HG02885 (cell line): ENCODE data around the gene KDM2A.
"Not testable (repeated sequence)": the region's sequence is repeated elsewhere in the genome, so short reads cannot be mapped to it uniquely, and the experiment has no call there.

Experiments used
- ATAC-seq: cut with Tn5 transposase; IDR thresholded peaks from one replicate; pipeline ENCODE4 v1.9.1; 2021; ENCODE audit warnings: mild to moderate bottlenecking; ENCODE audit not compliant: unreplicated experiment, poor library complexity

KDM2A gene

DNA sequence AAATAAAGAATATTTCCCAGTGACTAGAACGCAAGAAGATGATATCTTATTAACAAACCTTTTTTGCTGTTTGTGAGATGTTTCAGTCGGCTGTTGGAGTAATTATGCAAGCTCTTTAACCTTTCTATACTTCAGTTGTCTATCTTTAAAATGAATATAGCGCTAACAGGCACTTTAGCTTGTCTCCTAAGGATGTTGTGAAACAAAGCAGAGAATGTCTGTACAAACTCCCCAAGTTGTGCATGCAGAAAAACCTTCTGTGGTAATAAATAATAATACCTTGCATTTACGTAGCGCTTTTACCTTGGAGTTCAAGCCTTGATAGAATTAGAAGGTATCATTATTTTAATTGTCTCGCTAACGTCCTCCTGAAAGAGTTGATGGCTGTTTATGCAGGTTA is 1.9 kb upstream of the KDM2A start:
- ATAC-seq, result no peak

DNA sequence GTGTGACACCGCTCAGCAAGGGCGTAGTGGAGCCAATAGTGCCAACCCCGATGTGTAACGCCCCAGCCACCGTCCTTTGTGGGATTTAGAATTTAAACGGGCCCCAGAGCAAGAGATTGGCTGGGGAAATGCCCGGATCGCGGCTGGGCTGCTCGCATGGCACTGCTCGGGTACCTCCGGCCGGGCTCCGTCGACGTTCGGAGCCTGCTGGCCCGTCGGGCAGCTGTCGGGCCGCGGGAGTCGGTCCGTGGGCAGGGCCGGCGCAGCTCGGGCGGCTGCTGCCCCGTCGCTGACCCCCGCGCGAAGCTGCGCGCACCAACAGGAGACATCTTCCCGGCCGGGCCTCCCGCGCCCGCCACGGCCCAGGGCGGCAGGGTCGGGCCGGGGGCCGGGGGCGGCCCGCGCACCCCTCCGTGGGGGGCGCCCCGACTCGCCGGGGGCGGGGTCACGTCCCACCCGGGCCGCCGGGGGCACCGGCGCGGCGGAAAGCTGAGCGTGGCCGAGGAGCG is 1.3 kb upstream of the KDM2A start:
- peak; percentile 9 for ATAC-seq

DNA sequence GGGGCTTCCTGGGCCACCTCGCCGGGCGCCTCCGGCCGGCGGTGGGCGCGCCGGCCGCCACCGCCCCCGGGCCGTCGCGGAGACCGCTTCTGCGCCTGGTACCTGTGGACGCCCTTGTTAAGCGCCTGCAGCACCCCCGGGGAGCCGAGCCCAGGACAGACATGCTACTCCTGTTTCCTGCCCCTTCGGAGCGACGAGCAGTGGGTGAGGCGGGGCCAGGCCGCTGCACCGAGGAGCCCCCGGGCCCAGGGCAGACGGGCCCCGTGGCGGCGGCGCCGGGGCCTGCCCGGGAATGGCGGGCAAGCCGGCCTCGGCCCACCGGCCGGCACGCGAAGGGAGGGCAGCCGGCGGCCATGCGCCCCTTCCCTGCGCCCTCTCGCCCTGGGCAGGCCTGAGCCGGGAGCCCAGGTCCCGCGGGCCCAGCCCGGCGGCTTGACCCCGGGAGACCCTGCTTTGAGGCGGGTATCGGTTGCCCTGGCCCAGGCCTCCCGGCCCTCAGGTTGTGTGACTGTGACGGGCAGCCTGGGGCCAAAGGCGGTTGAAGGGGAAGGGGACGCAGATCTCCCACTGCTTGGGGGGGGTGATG is 789 bp upstream of the KDM2A start:
- peak; percentile 17 for ATAC-seq

DNA sequence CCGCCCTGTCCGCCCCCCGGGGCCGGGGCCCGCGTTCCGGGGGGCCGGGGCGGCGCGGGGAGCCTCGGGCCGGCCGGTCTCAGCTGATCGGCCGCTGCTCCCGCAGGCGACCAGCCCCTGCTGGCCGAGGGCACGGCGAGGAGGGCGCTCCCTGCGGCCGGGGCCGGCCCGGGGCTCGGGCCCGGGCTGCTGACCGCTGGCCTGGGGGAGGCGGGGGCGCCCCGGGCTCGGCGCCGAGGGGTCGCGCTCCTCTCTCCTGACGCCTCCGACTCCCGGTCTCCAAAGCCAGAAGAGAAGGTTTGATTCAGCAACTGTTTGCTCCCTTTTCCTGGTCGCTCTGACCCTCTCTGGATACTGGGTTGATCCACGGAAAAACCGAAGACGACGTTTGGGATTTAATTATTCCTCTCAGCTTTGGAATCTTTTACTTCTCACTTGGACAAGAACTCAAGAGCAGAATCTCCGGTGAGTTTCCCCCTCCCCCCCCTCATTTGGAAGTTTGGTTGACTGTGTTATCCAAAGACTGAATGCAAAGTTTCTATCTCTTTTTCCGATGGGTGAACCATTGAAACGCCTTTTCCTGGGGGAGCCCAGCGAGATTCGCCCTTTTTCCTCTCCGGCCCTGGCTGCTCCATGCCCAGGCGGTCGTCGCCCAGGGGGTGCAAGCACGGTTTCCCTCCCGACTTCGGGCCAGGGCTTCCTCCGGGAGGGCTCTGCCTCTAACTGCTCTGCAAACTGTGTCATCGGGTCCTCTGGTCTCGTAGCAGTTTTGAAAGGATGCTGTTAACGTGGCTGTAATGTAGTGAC is 725 bp downstream of the KDM2A start:
- ATAC-seq, result peak; percentile 14

DNA sequence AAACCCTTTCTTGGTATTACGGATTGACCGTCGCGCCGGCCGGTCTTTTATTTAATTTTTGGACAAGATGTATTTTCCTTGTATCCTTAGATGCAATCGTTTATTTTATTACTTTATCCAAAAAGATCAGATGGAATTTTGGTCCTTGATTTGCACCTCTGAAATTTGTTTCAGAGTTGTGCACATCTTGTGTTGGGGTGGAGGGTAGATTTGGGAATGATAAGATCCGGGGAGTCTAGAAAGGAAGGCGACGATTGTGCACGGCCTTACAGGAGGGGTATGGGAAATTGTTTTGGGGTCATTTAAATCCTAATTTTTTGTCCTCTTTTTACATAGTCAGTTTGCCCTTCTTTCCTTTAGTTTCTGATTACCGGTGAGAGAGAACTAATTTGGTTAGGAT is 1.4 kb downstream of the KDM2A start:
- ATAC-seq, result no peak

DNA sequence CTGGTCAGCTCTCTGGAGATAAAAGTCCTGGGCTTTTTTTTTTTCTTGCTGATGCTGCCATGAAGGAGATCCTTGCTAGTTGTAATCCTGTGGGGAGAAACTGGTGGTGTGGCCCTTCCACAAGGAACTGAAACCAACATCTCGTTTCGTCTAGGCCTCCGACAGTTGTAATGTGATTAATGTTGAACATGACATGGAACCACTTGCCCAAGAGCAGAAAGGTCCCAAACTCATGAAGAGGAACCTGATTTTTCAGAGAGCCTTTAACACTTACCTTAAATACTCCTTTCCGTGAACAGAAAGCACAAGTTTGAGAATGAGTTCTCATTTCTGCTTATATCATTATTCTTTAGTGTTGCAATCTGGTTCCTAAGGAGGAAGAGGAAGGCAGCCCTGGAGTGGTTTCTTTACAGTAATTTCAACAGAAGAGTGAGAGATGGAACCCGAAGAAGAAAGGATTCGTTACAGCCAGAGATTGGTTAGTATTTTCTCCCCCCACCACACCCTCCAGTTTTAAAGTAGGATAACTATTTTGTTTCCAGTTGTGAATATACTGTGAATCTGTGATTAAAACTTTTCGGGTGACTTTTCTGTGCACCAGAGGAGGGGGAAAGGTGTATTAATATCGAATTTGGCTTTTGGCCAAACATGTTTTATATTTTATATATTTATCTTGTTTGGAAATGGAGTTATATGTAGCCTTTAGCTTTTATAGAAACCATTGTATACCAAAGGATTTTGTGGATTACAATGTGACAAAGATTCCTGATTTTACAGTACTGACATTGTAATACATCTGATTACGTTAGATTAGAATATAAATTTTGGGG is 2.0 kb downstream of the KDM2A start:
- ATAC-seq, result no peak

DNA sequence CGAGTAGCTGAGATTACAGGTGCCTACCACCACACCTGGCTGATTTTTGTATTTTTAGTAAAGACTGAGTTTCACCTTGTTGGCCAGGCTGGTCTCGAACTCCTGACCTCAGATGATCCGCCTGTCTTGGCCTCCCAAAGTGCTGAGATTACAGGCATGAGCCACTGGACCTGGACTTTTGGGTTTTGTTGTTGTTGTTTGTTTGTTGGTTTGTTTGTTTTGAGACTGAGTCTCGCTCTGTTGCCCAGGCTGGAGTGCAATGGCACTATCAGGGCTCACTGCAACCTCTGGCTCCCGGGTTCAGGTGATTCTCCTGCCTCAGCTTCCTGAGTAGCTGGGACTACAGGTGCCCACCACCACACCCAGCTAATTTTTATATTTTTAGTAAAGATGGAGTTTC is 4.7 kb downstream of the KDM2A start:
- ATAC-seq, result not testable (repeated sequence)

DNA sequence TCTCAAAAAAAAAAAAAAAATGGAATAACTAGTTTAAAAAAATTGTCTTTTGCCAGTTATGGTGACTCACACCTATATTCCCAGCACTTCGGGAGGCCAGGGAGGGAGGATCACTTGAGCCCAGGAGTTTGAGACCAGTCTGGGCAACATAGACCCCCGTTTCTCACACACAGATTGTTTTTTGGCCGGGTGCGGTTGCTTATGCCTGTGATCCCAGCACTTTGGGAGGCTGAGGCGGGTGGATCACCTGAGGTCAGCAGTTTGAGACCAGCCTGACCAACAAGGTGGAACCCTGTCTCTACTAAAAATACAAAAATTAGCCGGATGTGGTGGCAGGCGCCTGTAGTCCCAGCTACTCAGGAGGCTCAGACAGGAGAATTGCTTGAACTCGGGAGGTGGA is 7.2 kb downstream of the KDM2A start:
- ATAC-seq, result not testable (repeated sequence)

DNA sequence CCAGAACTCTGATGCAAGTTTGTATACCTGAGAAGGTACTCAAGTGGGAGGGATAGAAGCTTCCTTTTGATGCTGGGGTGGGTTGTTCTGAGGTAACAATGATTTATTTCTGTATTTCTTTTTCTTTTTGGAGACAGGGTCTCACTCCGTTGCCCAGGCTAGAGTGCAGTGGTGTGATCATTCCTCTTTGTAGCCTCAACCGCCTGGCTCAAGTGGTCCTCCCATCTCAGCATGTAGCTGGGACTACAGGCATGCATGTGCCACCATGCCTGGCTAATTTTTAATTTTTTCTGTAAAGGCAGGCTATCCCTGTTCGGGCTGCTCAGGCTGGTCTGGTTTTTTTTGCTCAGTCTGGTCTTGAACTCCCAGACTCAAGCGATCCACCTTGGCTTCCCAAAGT is 7.9 kb downstream of the KDM2A start:
- no peak for ATAC-seq

DNA sequence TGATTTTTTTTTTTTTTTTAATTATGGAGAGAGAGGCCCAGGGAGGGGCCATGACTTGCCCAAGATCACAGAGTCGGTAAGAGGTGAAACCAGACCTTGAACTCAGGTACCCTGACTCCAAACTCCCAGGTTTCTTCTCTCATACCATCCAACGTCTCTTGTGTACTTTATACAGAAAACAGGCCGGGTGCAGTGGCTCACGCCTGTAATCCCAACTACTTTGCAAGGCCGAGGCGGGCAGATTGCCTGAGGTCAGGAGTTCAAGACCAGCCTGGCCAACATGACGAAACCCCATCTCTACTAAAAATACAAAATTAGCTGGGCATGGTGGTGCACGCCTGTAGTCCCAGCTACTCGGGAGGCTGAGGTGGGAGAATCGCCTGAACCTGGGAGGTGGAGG is 11.8 kb downstream of the KDM2A start:
- ATAC-seq, result not testable (repeated sequence)

DNA sequence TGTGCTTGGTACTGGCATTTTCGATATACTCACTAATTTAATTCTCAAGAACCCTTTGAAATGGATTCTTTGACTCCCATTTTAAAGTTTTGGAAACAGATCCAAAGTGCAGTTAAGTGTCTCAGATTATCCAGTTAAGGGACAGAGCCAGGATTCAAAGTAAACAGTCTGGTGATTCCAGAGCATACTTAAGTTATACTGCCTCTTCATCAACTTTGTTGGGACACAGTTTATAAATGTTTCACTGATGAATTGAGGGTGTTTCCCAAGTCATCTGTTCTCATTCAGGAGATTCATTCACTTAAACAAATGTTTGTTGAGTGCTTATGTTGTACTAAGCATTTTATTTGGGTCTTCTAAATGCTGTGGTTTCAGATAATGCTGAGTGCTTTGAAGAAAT is 17.1 kb downstream of the KDM2A start:
- no peak for ATAC-seq

DNA sequence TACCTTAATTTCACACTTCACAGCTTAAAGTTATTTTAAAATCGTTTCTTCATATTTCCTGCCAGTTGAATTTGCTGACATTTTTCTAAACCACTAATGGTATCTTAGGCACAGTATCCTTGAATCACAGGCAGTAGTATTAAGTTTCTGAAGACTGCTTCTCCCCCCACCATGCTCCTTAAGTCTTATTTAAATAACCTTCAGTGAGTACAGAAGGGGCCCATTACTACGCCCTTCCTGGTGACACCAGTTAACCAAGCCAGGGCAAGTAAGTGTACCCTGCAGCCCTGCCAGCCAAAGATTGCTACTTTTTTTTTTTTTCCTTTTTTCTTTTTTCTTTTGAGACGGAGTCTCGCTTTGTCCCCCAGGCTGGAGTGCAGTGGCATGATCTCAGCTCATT is 19.9 kb downstream of the KDM2A start:
- no peak for ATAC-seq

DNA sequence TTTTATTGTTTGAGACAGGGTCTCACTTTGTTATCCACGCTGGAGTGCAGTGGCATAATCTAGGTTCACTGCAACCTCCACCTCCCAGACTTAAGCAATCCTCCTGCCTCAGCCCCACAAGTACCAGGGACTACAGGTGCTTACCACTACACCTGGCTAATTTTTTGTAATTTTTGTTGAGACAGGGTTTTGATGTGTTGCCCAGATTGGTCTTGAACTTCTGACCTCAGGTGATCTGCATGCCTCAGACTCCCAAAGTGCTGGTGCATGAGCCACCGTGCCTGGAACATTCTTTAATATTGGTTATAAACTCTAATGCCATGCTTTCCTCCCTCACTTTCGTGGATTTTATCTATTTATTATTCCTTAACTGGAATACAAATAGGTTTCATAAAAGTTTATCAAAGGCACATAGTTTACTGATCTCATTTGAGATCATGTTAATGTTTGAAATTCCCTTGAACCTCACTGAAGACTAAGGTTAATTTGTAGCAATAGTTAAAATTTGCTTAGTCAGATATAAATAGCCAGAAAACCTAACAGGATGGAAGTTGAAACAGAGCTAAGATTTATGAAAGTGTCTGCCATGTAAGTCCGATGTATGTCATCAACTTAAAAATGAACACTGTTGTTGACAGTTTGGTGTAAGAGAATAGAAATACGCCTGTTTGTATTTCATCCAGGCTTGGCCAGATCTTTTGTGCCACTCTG is 27.6 kb downstream of the KDM2A start:
- no peak for ATAC-seq

DNA sequence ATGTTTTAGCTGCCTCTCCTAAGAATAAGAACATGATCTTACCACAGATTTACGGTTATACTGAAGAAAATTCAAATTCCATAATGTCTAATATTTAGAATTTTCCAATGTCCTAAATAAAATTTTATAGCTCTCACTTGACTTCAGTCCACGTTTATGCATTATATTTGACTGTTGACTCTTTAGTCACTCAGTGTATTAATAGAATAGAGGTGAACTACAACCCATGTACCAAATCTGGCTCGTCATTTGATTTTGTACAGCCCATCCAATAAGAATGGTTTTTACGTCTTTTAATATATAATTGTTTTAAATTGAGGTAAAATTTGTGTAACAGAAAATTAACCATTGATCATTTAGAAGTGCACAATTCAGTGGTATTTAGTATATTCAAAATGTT is 34.9 kb downstream of the KDM2A start:
- no peak for ATAC-seq

DNA sequence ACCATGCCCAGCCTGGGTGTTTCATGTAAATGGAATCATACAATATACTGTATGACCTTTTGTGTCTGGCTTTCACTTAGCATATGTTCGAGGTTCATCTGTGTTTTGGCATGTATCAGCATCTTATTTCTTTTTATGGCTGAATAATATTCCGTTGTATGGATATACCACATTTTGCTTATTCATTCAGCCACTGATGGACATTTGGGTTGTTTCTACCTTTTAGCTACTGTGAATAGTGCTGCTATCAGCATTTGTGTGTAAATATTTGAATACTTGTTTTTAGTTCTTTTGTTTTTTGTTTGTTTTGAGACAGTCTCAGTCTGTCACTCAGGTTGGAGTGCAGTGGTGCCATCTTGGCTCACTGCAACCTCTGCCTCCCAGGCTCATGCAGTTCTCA is 35.7 kb downstream of the KDM2A start:
- ATAC-seq, result no peak

DNA sequence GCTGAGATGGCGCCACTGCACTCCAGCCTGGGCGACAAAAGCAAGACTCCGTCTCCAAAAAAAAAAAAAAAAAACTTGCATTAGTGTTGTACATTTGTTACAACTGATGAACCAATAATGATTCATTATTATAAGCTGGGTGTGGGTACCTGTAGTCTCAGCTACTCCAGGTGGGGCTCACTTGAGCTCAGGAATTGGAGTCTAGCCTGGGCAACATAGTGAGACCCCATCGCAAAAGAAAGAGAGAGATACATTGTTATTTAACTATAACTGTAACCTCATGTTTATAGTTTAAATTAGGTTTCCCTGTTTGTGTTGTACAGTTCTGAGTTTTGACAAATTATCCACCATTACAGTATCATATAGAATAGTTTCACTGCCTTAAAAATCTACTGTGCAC is 38.6 kb downstream of the KDM2A start:
- ATAC-seq, result no peak

DNA sequence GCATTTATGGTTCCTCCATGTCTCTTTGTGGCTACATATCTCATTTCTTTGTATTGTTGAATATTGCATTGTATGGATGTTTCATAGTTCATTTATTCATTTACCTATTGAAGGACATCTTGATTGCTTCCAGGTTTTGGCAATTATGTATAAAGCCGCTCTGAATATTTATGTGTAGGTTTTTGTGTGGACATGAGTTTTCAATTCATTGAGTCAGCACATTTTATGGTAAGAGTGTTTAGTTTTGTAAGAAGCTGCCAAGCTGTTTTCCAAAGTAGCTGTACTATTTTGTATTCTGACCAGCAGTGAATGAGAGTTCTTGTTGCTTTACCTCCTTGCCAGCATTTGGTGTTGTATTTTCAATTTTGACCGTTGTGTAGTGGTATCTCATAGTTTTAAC is 39.2 kb downstream of the KDM2A start:
- ATAC-seq, result no peak

DNA sequence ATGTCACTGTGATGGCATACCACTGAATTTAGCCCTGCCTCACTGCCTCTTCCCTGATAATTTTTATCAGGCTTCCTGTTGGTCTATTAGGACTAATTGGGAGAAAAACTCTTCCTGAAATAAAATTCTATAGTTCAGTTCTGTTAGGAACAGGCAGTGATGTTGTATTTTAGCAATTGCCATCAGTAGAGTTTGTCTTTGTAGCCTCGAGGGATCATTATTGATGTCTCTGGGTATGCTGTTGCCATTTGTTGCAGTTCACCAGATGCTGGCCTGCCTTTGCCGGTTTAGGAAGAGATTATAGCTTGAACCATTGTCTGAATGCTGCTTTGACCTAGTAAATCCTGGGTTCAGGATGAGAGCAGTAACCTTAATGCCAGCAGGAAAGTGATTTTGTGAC is 41.0 kb downstream of the KDM2A start:
- ATAC-seq, result no peak

DNA sequence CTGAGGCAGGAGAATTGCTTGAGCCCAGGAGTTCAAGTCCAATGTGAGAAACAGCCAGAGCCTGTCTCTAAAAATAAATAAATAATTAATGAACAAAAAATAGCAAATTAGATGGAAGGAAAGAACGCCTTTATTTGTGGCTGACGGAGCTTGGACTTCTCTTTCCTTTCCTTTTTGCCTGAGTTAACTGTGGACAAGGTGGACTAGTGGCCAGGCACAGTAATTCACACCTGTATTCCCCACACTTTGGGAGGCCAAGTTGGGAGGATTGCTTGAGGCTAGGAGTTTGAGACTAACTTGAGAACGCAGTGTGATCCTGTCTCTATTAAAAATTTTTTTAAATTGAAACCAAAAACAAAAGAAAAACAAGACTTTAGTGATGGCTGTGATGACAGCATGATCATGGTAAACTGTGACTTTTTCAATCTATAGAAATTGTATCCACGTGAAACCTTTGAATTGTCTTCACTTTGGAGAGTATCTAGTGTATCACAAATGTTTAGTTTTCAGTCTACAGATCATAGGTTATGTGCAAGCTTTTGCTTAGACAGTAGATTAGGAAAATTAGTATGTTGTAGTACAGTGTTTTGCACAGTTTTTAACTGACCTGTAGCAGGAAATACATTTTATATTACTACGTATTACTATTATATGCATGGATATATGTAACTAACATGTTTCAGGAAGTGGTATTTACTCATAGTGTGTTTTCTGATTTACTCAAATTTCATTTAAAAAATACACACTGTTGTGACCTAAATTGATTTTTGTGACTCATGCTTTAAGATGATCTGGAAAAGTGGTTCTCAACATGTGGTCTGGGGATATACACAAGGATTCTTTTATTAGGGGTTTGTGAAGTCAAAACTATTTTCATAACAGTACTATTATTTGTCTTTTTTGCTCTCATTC is 42.1 kb downstream of the KDM2A start:
- ATAC-seq, result no peak

DNA sequence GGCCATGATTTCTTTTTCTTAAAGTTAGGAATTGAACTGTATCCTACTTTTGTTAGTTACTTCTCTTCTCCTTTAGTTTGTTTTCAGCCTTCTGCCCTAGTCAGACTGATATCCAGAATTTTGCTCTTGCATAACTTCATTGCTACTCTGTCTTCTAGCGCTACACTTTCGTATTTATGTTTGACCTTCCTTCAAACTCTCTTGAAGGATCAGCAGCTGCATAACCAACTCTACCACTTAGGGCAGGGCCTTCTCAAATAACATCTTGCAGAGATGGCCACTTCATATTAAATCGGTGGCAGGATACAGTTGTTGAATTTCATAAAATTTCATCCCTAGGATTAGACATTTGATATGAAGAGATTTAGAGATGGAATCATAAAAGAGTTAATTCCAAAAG is 43.9 kb downstream of the KDM2A start:
- no peak for ATAC-seq
